GM15510 (cell line): ENCODE measurements around the gene G2E3.

Experiments
- POLR2A ChIP-seq: IDR thresholded peaks from 3 replicates; pipeline ENCODE4 v1.6.1; 2011; ENCODE audit warnings: borderline replicate concordance; ENCODE audit not compliant: insufficient read length; ENCODE audit errors: extremely low read depth

G2E3 gene

GRCh38 chr14:30656190-30656632 is 97.3 kb downstream of the G2E3 start:
- no peak for TF ChIP-seq POLR2A

GRCh38 chr14:30657050-30657449 is 98.1 kb downstream of the G2E3 start:
- no peak for TF ChIP-seq POLR2A

GRCh38 chr14:30657606-30658163 is 98.7 kb downstream of the G2E3 start:
- TF ChIP-seq POLR2A = no peak

- no peak for TF ChIP-seq POLR2A
Measured at GRCh38 chr14:30658645-30659044, 99.7 kb downstream of the G2E3 start.

GRCh38 chr14:30669594-30669993 is 110.6 kb downstream of the G2E3 start:
- no peak for TF ChIP-seq POLR2A
